ENCODE measurements around the gene AURKAIP1. TPM values are rescaled to one million over a fixed set of nuclear protein-coding genes. Genes with fewer than 3 reads are reported as not detected.

The AURKAIP1 gene
- total and polyA plus RNA-seq, 2 of the 13 experiments (the other 11 are each of a cell fraction or from before 2014, with no cell fraction given) = 69.5 to 175 TPM

- peak; percentile 92 for TF ChIP-seq GMEB2 (CRISPR knock-in tag; IDR thresholded peaks at IDR 0.05; ENCODE audit: low read depth)
- TF ChIP-seq ZNF530 (CRISPR knock-in tag; IDR thresholded peaks at IDR 0.05; ENCODE audit: low read depth) = no peak
- no peak for TF ChIP-seq ZFAT (CRISPR knock-in tag; conservative IDR thresholded peaks at IDR 0.05)
- no peak; the same call in 1 of the 2 replicates for TF ChIP-seq ZNF101 (CRISPR knock-in tag; IDR thresholded peaks at IDR 0.05; ENCODE audit: borderline replicate concordance, low read depth)
- no peak for TF ChIP-seq ZNF740 (CRISPR knock-in tag; IDR thresholded peaks at IDR 0.05)
- TF ChIP-seq PHF20 (CRISPR knock-in tag; IDR thresholded peaks at IDR 0.05) = peak; percentile 89
- peak; percentile 85 for TF ChIP-seq ETV5 (CRISPR knock-in tag; IDR thresholded peaks at IDR 0.05; ENCODE audit: borderline replicate concordance)
- 0 out of 2 replicates have a peak, but pooled peaks have one; percentile 53 for TF ChIP-seq NAIF1 (CRISPR knock-in tag; IDR thresholded peaks at IDR 0.05; ENCODE audit: borderline replicate concordance)
- TF ChIP-seq GLMP (CRISPR knock-in tag; IDR thresholded peaks at IDR 0.05; ENCODE audit: borderline replicate concordance) = no peak
- peak; percentile 97 for TF ChIP-seq SP4 (CRISPR knock-in tag; IDR thresholded peaks at IDR 0.05)
- no peak; a peak in 1 of 4 replicates for TF ChIP-seq KLF16 (CRISPR knock-in tag; IDR thresholded peaks at IDR 0.05)
- peak; percentile 52 for TF ChIP-seq SKI (IDR thresholded peaks at IDR 0.05; ENCODE audit: partially characterized antibody)
- TF ChIP-seq GTF2F1 (IDR thresholded peaks at IDR 0.05; ENCODE audit: low read length) = no peak
- TF ChIP-seq NONO (IDR thresholded peaks at IDR 0.05) = no peak
- peak; percentile 88 for TF ChIP-seq NONO (CRISPR knock-in tag; conservative IDR thresholded peaks at IDR 0.05)
- TF ChIP-seq NCOA5 (CRISPR knock-in tag; IDR thresholded peaks at IDR 0.05) = no peak
- TF ChIP-seq ZBTB49 (CRISPR knock-in tag; IDR thresholded peaks at IDR 0.05; ENCODE audit: borderline replicate concordance) = no peak; the same call in 1 of the 2 replicates
- TF ChIP-seq ZSCAN12 (CRISPR knock-in tag; IDR thresholded peaks at IDR 0.05) = no peak
- TF ChIP-seq IKZF1 (IDR thresholded peaks at IDR 0.05) = no peak
- TF ChIP-seq SALL2 (CRISPR knock-in tag; IDR thresholded peaks at IDR 0.05) = peak; percentile 69; the same call in 1 of the 2 replicates
- TF ChIP-seq RARG (CRISPR knock-in tag; IDR thresholded peaks at IDR 0.05; ENCODE audit: low read depth) = no peak
- TF ChIP-seq MED8 (CRISPR knock-in tag; IDR thresholded peaks at IDR 0.05; ENCODE audit: insufficient replicate concordance) = no peak
- TF ChIP-seq CREB1 (IDR thresholded peaks at IDR 0.05) = peak; percentile 93
- TF ChIP-seq CREB1 (CRISPR knock-in tag; IDR thresholded peaks at IDR 0.05) = no peak
- peak; percentile 72; the same call in 1 of the 2 replicates for TF ChIP-seq ZNF704 (CRISPR knock-in tag; IDR thresholded peaks at IDR 0.05; ENCODE audit: borderline replicate concordance)
Observed at GRCh38 chr1:1399187-1399871, 24.3 kb upstream of the AURKAIP1 start, which contains the start of gene CCNL2 (continued).
